ENCODE data around the gene SHD. TPM values are rescaled to one million over a fixed set of nuclear protein-coding genes. Genes with fewer than 3 reads are reported as not detected.

Gene SHD
- total and polyA plus RNA-seq, 2 experiments from 2014 or later: 1.8 to 8.0 TPM

DNA sequence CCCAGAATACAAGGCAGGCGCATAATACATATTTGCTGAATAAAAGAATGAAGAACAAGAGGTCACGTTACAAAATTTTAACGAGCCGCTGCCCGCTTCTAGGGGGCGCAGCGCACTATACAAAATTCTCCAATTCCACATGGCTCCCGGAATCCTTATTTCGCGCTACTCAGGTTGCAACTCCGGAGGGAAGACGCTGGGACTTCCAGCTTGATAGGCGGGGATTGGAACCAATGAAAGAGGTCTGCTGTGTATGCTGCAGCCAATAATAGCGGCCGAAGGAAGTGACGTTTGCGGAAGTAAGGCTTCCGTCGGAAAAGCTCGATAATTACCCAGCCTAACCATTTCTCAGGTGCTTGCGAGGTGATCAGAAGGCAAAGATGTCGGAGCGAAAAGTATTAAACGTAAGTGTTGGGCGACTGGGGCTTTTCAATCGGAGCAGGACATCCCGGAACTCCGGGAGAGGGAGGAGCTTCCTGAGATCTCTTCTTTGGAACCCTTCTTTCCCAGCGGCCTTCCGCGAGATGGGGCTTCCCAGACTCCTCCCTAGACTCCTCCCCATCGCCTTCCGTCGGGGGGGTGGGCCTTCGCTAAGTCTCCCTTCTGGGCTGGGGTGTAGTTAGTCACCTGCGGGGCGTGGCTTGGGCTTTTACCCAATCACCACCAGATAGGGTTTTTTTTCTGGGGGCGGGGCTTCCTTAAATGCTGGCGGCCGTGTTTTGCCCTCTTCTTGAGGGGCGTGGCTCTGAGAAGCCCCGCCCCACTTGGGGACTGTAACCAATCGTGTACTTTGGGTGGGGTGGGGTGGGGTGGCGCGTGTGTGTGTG, 32.1 kb upstream of the SHD start, which contains the start of gene YJU2:
TSS of gene YJU2 (plus strand) at position 314 of the 827 bp plus-strand sequence. CDS start at position 381, 67 bp downstream.
- DNase-seq (ENCODE audit: low spot score) (peak; percentile 100), ATAC-seq (peak; percentile 96)
- peak within 1 kb of the TSS; percentile 72 for H3K4me2 ChIP-seq
- H2AFZ ChIP-seq: peak within 1 kb of the TSS; percentile 86
- H3K4me3 Mint-ChIP-seq: peak within 1 kb of the TSS; percentile 93
- H3K27ac ChIP-seq (ENCODE audit: low read depth): peak within 1 kb of the TSS; percentile 90
- no peaks in the 10 kb centered on the region for H3K27me3 ChIP-seq (ENCODE audit: insufficient read depth)
- H3K27me3 Mint-ChIP-seq (ENCODE audit: insufficient read depth, low read depth, poor library complexity): peaks cover 5% of the 10 kb centered on the region
- H3K4me1 ChIP-seq (ENCODE audit: insufficient read depth): 0 out of 2 replicates have a peak, but pooled peaks cover 4% of the 10 kb centered on the region
- peaks cover 33% of the 10 kb centered on the region for H3K36me3 Mint-ChIP-seq (ENCODE audit: low read depth)
- no peaks in the 10 kb centered on the region for H4K20me1 ChIP-seq (replicated peaks; ENCODE audit: insufficient read depth)
- H3K9me2 ChIP-seq (ENCODE audit: insufficient read depth): no peaks in the 10 kb centered on the region
- TF ChIP-seq CREB1 (CRISPR knock-in tag; IDR thresholded peaks at IDR 0.05; ENCODE audit: low read depth): peak; percentile 97
- TF ChIP-seq POLR2AphosphoS5 (IDR thresholded peaks at IDR 0.05; ENCODE audit: low read depth): peak; percentile 60
- TF ChIP-seq, protein P1, sequence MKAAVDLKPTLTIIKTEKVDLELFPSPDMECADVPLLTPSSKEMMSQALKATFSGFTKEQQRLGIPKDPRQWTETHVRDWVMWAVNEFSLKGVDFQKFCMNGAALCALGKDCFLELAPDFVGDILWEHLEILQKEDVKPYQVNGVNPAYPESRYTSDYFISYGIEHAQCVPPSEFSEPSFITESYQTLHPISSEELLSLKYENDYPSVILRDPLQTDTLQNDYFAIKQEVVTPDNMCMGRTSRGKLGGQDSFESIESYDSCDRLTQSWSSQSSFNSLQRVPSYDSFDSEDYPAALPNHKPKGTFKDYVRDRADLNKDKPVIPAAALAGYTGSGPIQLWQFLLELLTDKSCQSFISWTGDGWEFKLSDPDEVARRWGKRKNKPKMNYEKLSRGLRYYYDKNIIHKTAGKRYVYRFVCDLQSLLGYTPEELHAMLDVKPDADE (IDR thresholded peaks at IDR 0.05): no peak; the same call in none of the 2 replicates
- no peak for TF ChIP-seq ZNF331 (CRISPR knock-in tag; IDR thresholded peaks at IDR 0.05; ENCODE audit: low read depth)
- no peak for TF ChIP-seq EZH2phosphoT487 (IDR thresholded peaks at IDR 0.05; ENCODE audit: unreplicated experiment)
- peak; percentile 64 to 70 for TF ChIP-seq CTCF (conservative IDR thresholded peaks at IDR 0.05; ENCODE audit: low read depth in 2 of 2)
- H3K4me3 ChIP-seq: peak within 1 kb of the TSS; percentile 50
- peaks cover 8% of the 10 kb centered on the region for H3K79me2 ChIP-seq (replicated peaks; ENCODE audit: insufficient read depth)
- H3K9me3 Mint-ChIP-seq: peaks cover 6% of the 10 kb centered on the region
- H3K4me1 Mint-ChIP-seq: no peaks in the 10 kb centered on the region; the same call in 2 of the 3 replicates
- H3K36me3 ChIP-seq (ENCODE audit: insufficient read depth): peaks cover 8% of the 10 kb centered on the region; the same call in 1 of the 2 replicates
- peak within 1 kb of the TSS; percentile 99 for H3K27ac Mint-ChIP-seq
- H3F3A ChIP-seq (replicated peaks; ENCODE audit: low read depth): 0 out of 2 replicates have a peak, but pooled peaks cover 6% of the 10 kb centered on the region

DNA sequence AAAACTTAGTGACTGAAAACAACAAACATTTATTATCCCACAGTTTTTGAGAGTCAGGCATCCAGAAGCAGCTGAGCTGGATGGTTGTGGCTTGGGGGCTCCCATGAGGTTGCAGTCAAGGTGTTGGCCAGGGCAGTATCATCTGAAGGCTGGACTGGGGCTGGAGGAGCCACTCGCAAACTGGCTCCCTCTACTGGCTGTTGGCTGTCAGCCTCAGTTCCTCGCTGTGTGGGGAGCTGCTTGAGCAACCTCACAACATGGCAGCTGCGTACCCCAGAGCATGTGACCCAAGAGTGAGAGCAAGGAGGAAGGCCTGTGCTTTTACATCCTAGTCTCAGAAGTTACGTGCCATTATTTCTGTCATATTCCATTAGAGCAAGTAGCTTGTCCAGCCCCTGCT, 22.5 kb upstream of the SHD start:
- Histone ChIP-seq H3F3A (replicated peaks; ENCODE audit: low read depth) (no peaks in the 10 kb centered on the region), H3K4me2 (no peak overlapping the region), H3K27ac (ENCODE audit: low read depth) (no peak overlapping the region), H3K79me2 (replicated peaks; ENCODE audit: insufficient read depth) (no peaks in the 10 kb centered on the region), H2AFZ (no peak overlapping the region), H3K27me3 (ENCODE audit: insufficient read depth) (no peaks in the 10 kb centered on the region), H3K9me2 (ENCODE audit: insufficient read depth) (no peaks in the 10 kb centered on the region), H4K20me1 (replicated peaks; ENCODE audit: insufficient read depth) (no peaks in the 10 kb centered on the region; the same call in 1 of the 2 replicates), H3K36me3 (ENCODE audit: insufficient read depth) (peaks cover 24% of the 10 kb centered on the region), H3K4me1 (ENCODE audit: insufficient read depth) (no peaks in the 10 kb centered on the region), H3K4me3 (no peak overlapping the region)
- DNase-seq (ENCODE audit: low spot score) (peak; percentile 60), ATAC-seq (peak; percentile 70)
- peaks cover 26% of the 10 kb centered on the region for H3K9me3 Mint-ChIP-seq
- no peaks in the 10 kb centered on the region for H3K4me1 Mint-ChIP-seq
- H3K36me3 Mint-ChIP-seq (ENCODE audit: low read depth): peaks cover 78% of the 10 kb centered on the region
- no peak overlapping the region for H3K4me3 Mint-ChIP-seq
- peaks cover 6% of the 10 kb centered on the region for H3K27me3 Mint-ChIP-seq (ENCODE audit: insufficient read depth, low read depth, poor library complexity)
- no peak overlapping the region; the same call in 1 of the 2 replicates for H3K27ac Mint-ChIP-seq
- TF ChIP-seq, protein P1 (IDR thresholded peaks at IDR 0.05): no peak
- TF ChIP-seq CREB1 (CRISPR knock-in tag; IDR thresholded peaks at IDR 0.05; ENCODE audit: low read depth) (no peak), ZNF331 (CRISPR knock-in tag; IDR thresholded peaks at IDR 0.05; ENCODE audit: low read depth) (no peak), ZNF114 (CRISPR knock-in tag; IDR thresholded peaks at IDR 0.05) (no peak), POLR2AphosphoS5 (IDR thresholded peaks at IDR 0.05; ENCODE audit: low read depth) (no peak), CTCF (conservative IDR thresholded peaks at IDR 0.05; ENCODE audit: low read depth in 2 of 2) (peak; percentile 56), EZH2 (IDR thresholded peaks at IDR 0.05; ENCODE audit: low read depth, unreplicated experiment) (no peak), EZH2phosphoT487 (IDR thresholded peaks at IDR 0.05; ENCODE audit: unreplicated experiment) (no peak)
- TF ChIP-seq, protein P2, sequence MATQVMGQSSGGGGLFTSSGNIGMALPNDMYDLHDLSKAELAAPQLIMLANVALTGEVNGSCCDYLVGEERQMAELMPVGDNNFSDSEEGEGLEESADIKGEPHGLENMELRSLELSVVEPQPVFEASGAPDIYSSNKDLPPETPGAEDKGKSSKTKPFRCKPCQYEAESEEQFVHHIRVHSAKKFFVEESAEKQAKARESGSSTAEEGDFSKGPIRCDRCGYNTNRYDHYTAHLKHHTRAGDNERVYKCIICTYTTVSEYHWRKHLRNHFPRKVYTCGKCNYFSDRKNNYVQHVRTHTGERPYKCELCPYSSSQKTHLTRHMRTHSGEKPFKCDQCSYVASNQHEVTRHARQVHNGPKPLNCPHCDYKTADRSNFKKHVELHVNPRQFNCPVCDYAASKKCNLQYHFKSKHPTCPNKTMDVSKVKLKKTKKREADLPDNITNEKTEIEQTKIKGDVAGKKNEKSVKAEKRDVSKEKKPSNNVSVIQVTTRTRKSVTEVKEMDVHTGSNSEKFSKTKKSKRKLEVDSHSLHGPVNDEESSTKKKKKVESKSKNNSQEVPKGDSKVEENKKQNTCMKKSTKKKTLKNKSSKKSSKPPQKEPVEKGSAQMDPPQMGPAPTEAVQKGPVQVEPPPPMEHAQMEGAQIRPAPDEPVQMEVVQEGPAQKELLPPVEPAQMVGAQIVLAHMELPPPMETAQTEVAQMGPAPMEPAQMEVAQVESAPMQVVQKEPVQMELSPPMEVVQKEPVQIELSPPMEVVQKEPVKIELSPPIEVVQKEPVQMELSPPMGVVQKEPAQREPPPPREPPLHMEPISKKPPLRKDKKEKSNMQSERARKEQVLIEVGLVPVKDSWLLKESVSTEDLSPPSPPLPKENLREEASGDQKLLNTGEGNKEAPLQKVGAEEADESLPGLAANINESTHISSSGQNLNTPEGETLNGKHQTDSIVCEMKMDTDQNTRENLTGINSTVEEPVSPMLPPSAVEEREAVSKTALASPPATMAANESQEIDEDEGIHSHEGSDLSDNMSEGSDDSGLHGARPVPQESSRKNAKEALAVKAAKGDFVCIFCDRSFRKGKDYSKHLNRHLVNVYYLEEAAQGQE (IDR thresholded peaks at IDR 0.05; ENCODE audit: unreplicated experiment): no peak

Data from GM23338 (cell line).